ENCODE measurements around the gene TSPYL2.

TSPYL2 gene

DNA sequence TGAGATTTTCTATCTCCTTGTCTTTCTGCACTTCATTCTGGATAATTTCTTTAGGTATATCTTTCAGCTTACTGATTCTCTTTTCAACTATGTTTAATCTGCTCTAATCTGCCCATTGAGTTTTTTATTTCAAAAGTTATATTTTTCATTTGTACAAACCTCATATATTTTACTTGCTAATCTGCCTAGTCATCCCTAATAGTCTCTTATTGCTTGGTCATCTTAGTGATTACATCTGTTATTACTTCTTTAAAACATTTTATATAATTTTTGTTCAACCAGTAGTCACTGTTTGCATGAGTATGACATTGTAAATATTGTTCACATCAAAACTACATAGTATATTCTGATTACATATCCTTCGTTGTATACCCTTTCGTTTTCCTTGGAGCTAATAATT is 44.2 kb downstream of the TSPYL2 start:
- DNase-seq: no peak

DNA sequence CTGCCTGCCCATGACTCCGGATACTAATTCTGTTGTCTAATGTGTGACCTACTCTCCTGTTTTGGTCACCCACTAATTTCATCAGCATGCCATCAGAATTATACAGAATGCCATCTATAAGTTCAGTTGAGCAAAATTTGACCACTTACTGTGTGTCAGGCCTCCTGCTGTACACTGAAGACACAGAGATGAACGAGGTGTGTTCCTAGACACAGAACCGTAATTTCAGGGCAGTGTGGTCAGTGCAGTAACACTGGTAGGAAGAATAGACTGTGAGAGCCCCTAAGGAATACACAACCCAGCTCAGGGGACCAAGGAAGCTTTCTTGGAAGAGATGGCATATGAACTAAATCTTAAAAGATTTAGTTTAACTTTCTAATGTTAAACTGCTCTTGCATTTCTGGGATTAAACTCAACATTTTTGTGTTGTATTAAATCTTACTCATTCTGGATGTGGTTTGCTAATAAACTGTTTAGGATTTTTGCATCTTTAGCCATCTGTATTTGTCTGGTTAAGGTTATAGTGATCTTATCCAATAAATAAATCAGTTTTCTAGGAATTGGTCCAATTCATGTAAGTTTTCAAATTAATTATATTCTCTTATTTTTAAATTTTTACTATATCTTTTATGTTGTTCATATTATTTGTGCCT is 46.1 kb downstream of the TSPYL2 start:
- no peak for DNase-seq

- DNase-seq: peak; percentile 30
These were observed 51.2 kb downstream of the TSPYL2 start for GRCh38 chrX:53133400-53133799.

DNA sequence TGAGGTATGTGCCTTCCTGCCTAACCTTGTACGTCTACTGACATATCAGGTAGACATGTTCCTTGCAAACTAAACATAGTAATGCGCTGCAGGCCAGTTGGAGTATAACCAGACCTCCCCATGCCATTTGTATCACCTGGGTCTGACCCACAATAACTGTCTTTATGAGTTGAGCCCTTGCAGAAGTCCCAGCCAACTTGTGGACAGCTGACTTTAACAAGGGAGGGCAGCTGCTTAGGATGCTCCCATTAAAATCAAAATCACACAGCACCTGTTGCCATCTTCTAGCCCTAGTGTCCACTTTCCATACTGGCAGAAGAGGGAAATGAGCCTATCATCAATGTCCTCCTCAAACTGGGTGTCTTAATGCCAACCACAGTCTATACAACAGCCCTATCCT is 53.4 kb downstream of the TSPYL2 start:
- no peak for DNase-seq

All from NCI-H2107 (cell line).